Peyer's patch (tissue), 4 donors: ENCODE measurements around the gene RERE. TPM values are rescaled to one million over a fixed set of nuclear protein-coding genes. Genes with fewer than 3 reads are reported as not detected.
A peak's percentile ranks its signal among the peaks of the same experiment; 100 is the strongest.

Experiments used
- DNase-seq, 3 donors: peaks; one replicate each; pipeline ENCODE4 v3.0.0-alpha.2; 2017 to 2019
- H3K27ac ChIP-seq, 4 donors: fragments of 200-600 bp; sonication (generic); one replicate each; pipeline ENCODE4 v1.5.1; 2016 to 2019
- H3K27me3 ChIP-seq, 2 donors: fragments of 200-600 bp; sonication (generic); one replicate each; pipeline ENCODE4 v1.5.1; 2019
- H3K36me3 ChIP-seq, 3 donors: fragments of 200-600 bp; sonication (generic); one replicate each; pipeline ENCODE4 v1.5.1; 2016 to 2019
- H3K4me1 ChIP-seq, 4 donors: fragments of 200-600 bp; sonication (generic); one replicate each; pipeline ENCODE4 v1.5.1; 2016 to 2019
- H3K4me3 ChIP-seq, 4 donors: fragments of 200-600 bp; sonication (generic); 1 replicate in 3 of 4; 2 replicates in 1 of 4; pipeline ENCODE4 v1.5.1; 2016 to 2019; ENCODE audit warnings: mild to moderate bottlenecking in 1 of 4
- H3K9me3 ChIP-seq, 4 donors: fragments of 200-600 bp; sonication (generic); one replicate each; pipeline ENCODE4 v1.5.1; 2016 to 2019; ENCODE audit warnings: mild to moderate bottlenecking in 1 of 4
- POLR2A ChIP-seq, 2 donors: fragments of 450-650 bp; IDR thresholded peaks; one replicate each; pipeline ENCODE4 v1.5.1; 2017; ENCODE audit warnings: antibody characterized with exemption in 2 of 2, mild to moderate bottlenecking in 2 of 2, moderate library complexity in 2 of 2
- total RNA-seq, 4 donors: library from RNA; depleted of rRNA; stranded (reverse); fragments of >200 nt; gene quantifications; one replicate each; pipeline ENCODE4 v1.1.0, GENCODE V29; 2016
- TF ChIP-seq, protein P1 (sequence below), 6 experiments: fragments of 450-650 bp in 4 of 6; fragments of 200-600 bp in 2 of 6; sonication (generic) in 1 of 6; IDR thresholded peaks; one replicate each; pipeline ENCODE4 v1.5.1; 2017 to 2019; ENCODE audit warnings: antibody characterized with exemption in 6 of 6, mild to moderate bottlenecking in 3 of 6, moderate library complexity in 1 of 6

The RERE gene
- total RNA-seq, 4 donors from 2014 or later, result 98.5 to 528 (median 110) TPM

DNA sequence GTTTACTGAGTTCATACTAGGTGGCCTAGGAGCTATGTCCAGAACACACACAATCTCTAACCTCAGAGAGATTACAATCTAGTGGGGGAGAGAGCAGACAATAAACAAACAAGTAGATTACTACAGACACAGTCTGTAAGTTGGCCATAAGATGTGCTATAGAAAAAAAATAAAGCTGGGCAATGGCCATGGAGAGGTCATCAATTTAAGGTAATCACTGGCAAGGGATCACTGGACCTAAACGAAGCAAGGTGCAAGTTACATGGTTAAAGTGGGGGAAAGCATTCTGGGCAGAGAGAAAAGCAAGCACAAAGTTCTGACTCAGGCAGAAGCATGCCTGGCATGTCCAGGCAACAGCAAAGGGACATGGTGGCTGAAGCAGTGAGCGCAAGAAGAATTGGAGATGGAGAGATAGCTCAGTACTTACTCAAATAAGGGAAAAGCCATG, 147.0 kb downstream of the RERE start:
- Histone ChIP-seq H3K9me3 (no peaks in the 10 kb centered on the region), H3K36me3 (no peaks in the 10 kb centered on the region), H3K4me1 (peaks cover 0 to 33% (median 9%) of the 10 kb centered on the region in 4 donors), H3K27me3 (no peaks in the 10 kb centered on the region), H3K4me3 (no peak overlapping the region), H3K27ac (no peak overlapping the region)
- TF ChIP-seq POLR2A (IDR thresholded peaks at IDR 0.05), result no peak
- TF ChIP-seq, protein P1, sequence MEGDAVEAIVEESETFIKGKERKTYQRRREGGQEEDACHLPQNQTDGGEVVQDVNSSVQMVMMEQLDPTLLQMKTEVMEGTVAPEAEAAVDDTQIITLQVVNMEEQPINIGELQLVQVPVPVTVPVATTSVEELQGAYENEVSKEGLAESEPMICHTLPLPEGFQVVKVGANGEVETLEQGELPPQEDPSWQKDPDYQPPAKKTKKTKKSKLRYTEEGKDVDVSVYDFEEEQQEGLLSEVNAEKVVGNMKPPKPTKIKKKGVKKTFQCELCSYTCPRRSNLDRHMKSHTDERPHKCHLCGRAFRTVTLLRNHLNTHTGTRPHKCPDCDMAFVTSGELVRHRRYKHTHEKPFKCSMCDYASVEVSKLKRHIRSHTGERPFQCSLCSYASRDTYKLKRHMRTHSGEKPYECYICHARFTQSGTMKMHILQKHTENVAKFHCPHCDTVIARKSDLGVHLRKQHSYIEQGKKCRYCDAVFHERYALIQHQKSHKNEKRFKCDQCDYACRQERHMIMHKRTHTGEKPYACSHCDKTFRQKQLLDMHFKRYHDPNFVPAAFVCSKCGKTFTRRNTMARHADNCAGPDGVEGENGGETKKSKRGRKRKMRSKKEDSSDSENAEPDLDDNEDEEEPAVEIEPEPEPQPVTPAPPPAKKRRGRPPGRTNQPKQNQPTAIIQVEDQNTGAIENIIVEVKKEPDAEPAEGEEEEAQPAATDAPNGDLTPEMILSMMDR (IDR thresholded peaks at IDR 0.05), result no peak
- no peak for DNase-seq

DNA sequence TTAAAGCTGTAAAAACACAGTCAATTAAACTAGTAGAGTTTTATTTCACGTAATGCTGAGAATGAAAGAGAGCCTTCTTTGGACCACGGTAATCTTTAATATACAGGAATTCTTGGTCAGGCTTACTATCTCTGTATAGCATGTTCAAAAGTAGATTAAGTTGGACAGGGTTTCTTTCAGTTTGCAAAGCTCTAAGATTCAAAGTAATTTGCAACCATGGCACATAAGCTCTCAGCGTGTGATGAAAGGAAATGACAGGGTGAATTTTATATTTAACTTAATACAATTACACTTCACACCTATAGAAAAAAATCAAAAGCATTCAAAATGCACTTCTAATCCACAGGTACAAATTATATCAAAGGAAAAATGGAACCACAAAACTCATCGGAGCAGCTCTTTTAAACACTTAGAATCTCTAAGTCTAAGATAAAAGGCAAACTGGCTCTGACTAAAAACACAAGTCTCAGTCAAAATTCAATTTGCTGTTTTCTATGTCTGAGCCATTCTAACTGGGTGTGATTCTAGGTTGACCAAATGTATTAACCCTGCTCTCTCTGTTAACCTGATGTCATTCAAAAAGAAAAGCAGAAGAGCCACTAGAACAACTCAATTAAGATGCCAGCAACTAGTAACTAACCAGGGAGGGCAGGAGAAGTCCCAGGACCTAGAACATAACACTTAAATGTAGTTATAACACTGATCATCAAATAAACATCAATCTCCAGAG, 147.7 kb downstream of the RERE start:
- DNase-seq, result no peak
- H3K27ac ChIP-seq, result no peak overlapping the region
- H3K4me3 ChIP-seq, result no peak overlapping the region
- peaks cover 0 to 34% (median 9%) of the 10 kb centered on the region in 4 donors for H3K4me1 ChIP-seq
- TF ChIP-seq, protein P1 (IDR thresholded peaks at IDR 0.05), result no peak
- TF ChIP-seq POLR2A (IDR thresholded peaks at IDR 0.05), result no peak
- H3K9me3 ChIP-seq, result no peaks in the 10 kb centered on the region
- H3K27me3 ChIP-seq, result no peaks in the 10 kb centered on the region
- H3K36me3 ChIP-seq, result no peaks in the 10 kb centered on the region

DNA sequence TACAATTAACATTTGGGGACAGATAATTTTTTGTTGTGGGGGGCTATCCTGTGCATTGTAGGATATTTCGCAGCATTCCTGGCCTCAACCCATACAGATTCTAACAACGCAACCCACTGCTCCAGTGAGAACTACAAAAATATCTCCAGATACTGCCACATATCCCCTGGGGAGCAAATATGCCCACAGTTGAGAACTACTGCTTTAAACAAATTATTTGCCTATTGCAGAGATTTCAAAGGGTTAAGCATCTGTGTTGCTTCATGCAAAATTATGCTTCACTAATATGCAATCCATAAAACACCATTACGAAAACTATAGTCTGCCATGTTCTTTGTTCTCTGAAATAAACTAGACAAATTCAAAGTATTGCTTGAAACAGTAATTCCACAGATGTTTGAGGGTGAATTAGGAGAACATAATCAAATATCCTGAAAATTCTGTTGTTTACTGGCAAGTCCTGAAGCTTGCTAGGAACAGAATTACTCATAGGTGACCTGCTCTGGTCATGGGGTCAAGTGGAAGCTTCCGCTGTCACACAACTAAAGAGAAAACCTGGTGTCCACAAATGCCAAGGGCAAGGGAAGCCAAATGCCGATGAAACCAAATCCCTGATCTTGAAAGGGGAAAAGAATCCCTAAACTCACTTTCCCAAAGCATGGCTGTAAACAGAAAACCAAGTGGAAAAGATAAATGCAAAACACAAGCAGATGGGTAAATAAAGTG, 149.4 kb downstream of the RERE start:
- DNase-seq, result no peak
- TF ChIP-seq, protein P1 (IDR thresholded peaks at IDR 0.05), result no peak
- no peak for TF ChIP-seq POLR2A (IDR thresholded peaks at IDR 0.05)
- no peaks in the 10 kb centered on the region for H3K27me3 ChIP-seq
- peaks cover 5 to 52% (median 12%) of the 10 kb centered on the region in 4 donors for H3K4me1 ChIP-seq
- H3K4me3 ChIP-seq, result no peak overlapping the region
- H3K9me3 ChIP-seq, result no peaks in the 10 kb centered on the region
- no peaks in the 10 kb centered on the region for H3K36me3 ChIP-seq
- no peak overlapping the region for H3K27ac ChIP-seq

DNA sequence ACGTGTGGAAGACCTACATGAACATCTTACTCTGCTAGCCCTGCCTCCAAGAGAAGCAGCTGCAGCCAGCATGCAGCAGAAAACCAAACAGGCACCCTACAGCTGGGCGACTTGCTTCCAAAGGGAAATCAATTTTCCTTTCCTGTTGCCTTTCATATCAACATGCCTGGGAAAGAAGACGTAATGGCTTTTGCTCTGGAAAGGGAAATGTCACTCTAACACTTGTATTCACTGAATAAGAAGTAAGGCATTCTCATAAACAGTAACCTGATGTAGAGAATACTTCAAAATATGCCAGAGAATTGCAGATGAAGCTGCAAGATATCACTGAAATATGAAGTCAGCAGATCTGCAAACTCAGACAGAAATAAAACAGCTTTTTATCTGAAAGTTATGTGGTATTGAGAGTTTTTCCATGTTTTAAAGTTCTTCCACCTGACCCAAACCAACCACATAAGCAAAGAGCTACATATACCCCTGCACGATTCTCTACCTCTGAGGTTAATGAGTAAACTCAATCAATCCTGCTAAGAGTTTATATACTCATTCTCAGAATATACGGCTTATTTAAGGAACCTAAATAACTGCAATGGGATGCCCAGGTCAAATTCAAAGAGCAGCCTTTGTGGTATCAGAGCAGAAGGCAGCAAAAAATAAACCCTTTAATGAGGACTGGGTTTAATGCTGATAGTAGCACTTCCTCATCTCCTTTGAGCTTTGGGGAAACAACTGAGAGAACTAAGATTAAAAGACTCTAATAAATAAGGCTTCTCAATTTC, 150.9 kb downstream of the RERE start:
- peaks cover 5 to 62% (median 23%) of the 10 kb centered on the region in 4 donors for H3K4me1 ChIP-seq
- no peaks in the 10 kb centered on the region for H3K9me3 ChIP-seq
- DNase-seq, result no peak
- no peaks in the 10 kb centered on the region for H3K27me3 ChIP-seq
- peak overlapping the region in 1 of 4 donors; percentile 15 for H3K27ac ChIP-seq
- no peaks in the 10 kb centered on the region for H3K36me3 ChIP-seq
- TF ChIP-seq, protein P1 (IDR thresholded peaks at IDR 0.05), result no peak
- no peak for TF ChIP-seq POLR2A (IDR thresholded peaks at IDR 0.05)
- no peak overlapping the region for H3K4me3 ChIP-seq

DNA sequence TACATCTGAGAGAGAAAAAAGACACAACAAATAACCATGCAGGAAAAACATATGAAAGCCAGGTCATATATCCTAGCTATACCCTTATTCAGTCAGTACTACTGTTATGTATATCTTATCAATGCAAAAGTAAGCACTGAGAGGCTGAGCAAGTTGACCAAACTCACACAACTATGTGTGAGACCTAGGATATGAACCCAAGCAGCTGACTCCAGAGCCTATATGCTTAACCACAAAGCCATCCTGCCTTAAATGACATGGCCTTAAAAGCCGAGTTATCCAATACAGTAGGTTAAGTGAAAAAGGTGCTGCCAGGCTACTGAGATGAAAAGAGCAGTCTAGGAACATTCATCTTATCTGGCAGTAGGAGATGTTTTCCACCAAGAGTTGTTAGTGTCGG, 151.6 kb downstream of the RERE start:
- Histone ChIP-seq H3K27me3 (no peaks in the 10 kb centered on the region), H3K4me3 (no peak overlapping the region), H3K36me3 (no peaks in the 10 kb centered on the region), H3K4me1 (peaks cover 5 to 62% (median 25%) of the 10 kb centered on the region in 4 donors), H3K27ac (peak overlapping the region in 1 of 4 donors; percentile 15), H3K9me3 (no peaks in the 10 kb centered on the region)
- TF ChIP-seq POLR2A (IDR thresholded peaks at IDR 0.05), result no peak
- TF ChIP-seq, protein P1 (IDR thresholded peaks at IDR 0.05), result no peak
- no peak for DNase-seq
